Ishikawa (cell line): ENCODE data around the gene MVD.

Experiments used
- CEBPB ChIP-seq: IDR thresholded peaks from 2 replicates; pipeline ENCODE4 v1.6.1; 2012
- CREB1 ChIP-seq: IDR thresholded peaks from 2 replicates; pipeline ENCODE4 v1.6.1; 2012; ENCODE audit warnings: low read depth
- EGR1 ChIP-seq: IDR thresholded peaks from 2 replicates; pipeline ENCODE4 v1.6.1; 2012
- EP300 ChIP-seq: IDR thresholded peaks from 2 replicates; pipeline ENCODE4 v1.6.1; 2012; ENCODE audit warnings: borderline replicate concordance
- FOXM1 ChIP-seq: IDR thresholded peaks from 2 replicates; pipeline ENCODE4 v1.6.1; 2012; ENCODE audit warnings: low read depth, borderline replicate concordance
- MAX ChIP-seq: IDR thresholded peaks from 2 replicates; pipeline ENCODE4 v1.6.1; 2012
- NFIC ChIP-seq: IDR thresholded peaks from 2 replicates; pipeline ENCODE4 v1.6.1; 2012
- RAD21 ChIP-seq: IDR thresholded peaks from 2 replicates; pipeline ENCODE4 v1.6.1; 2012; ENCODE audit warnings: low read depth
- REST ChIP-seq: IDR thresholded peaks from 2 replicates; pipeline ENCODE4 v1.6.1; 2012; ENCODE audit warnings: low read depth, mild to moderate bottlenecking
- TAF1 ChIP-seq: IDR thresholded peaks from 2 replicates; pipeline ENCODE4 v1.6.1; 2012; ENCODE audit warnings: low read depth, mild to moderate bottlenecking
- TCF12 ChIP-seq: IDR thresholded peaks from 2 replicates; pipeline ENCODE4 v1.6.1; 2012; ENCODE audit warnings: low read depth
- TEAD4 ChIP-seq: IDR thresholded peaks from 2 replicates; pipeline ENCODE4 v1.6.1; 2012
- YY1 ChIP-seq: IDR thresholded peaks from 2 replicates; pipeline ENCODE4 v1.6.1; 2012; ENCODE audit warnings: low read depth
- ZBTB7A ChIP-seq: IDR thresholded peaks from 2 replicates; pipeline ENCODE4 v1.6.1; 2012; ENCODE audit warnings: low read depth
- TF ChIP-seq, protein P1 (sequence below): IDR thresholded peaks from 2 replicates; pipeline ENCODE4 v1.6.1; 2012

Gene MVD

DNA sequence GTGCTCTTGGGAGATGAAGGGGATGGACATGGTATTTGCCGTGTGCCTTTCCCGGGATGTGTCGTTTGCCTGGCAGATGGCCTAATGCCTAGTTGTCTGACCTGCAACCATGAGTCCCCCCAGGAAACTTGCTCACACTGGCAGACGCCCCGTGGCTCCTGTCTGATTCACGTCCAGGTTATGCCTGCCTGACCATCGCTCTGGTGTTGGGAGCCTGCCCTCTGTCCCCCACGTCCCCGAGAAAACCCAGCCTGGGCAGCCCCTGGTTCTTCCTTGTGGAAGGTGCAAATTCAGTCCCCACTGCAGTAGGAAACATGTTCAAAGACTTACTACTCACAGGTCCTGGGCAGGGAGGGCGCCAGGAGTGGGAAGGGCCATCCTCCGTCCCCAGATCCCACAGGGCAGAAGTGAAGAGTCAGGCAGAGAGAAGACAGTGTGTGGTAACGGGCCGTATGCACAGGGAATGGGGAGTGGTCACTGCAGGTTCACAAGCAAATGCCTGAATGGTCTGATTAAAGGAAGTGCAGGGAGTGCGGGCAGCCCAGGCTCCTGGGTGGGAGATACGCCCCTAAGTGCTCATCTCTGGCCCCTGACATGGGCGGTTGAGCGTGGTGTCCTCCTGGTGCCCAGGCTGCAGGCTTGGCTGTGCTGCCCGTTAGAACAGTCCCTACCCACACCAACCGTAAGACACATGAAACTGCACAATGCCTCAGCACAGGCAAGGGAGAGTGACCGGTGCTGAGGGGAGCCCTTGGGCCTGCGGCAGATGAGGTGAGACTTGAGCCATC is 27.6 kb upstream of the MVD start:
- TF ChIP-seq TAF1 (no peak), YY1 (no peak), EP300 (no peak), REST (no peak), FOXM1 (no peak), EGR1 (no peak), TEAD4 (no peak), RAD21 (no peak), CEBPB (no peak), NFIC (no peak)
- TF ChIP-seq, protein P1, sequence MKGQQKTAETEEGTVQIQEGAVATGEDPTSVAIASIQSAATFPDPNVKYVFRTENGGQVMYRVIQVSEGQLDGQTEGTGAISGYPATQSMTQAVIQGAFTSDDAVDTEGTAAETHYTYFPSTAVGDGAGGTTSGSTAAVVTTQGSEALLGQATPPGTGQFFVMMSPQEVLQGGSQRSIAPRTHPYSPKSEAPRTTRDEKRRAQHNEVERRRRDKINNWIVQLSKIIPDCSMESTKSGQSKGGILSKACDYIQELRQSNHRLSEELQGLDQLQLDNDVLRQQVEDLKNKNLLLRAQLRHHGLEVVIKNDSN = no peak

- TF ChIP-seq, protein P1 = no peak
- TF ChIP-seq CREB1 = no peak
- TF ChIP-seq EGR1 = 0 out of 2 replicates have a peak, but pooled peaks have one; percentile 42
- TF ChIP-seq ZBTB7A = 0 out of 2 replicates have a peak, but pooled peaks have one; percentile 34
Measured at GRCh38 chr16:88688013-88688778, 25.3 kb upstream of the MVD start.

DNA sequence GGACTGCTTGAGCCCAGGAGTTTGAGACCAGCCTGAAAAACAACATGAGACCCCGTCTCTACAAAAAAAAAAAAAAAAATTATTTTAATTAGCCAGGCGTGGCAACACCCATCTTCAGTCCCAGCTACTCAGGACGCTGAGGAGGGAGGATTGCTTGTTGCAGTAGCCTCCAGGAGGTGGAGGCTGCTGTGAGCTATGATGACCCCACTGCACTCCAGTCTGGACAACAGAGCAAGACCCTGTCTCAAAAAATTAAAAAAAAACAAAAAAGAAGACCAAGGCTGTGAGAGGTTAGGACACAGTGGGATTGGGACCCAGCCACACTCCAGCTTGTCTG is 24.8 kb upstream of the MVD start:
- TF ChIP-seq MAX = no peak
- TF ChIP-seq ZBTB7A = no peak
- no peak for TF ChIP-seq EGR1
- no peak for TF ChIP-seq FOXM1
- TF ChIP-seq EP300 = no peak
- TF ChIP-seq NFIC = no peak
- TF ChIP-seq TAF1 = no peak
- no peak for TF ChIP-seq CREB1
- no peak for TF ChIP-seq RAD21
- no peak for TF ChIP-seq CEBPB
- no peak for TF ChIP-seq TCF12
- no peak for TF ChIP-seq YY1

DNA sequence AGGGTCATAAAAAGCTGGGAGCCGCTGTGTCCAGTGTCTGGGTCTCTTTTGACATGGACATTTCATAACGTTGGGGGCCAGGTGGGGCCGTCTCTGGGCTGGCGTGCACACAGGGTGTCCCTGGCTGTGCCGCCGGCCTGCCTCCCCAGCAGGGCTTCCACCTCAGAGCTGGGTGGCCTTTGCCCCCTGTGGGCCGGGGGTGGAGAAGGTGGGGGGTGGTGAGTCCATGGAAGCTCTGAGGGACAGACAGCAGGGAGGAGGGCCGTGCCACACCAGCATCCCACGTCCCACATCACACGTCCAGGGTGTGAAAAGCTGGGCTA is 24.3 kb upstream of the MVD start:
- TF ChIP-seq EGR1 (no peak), FOXM1 (no peak), CREB1 (no peak), REST (no peak), TEAD4 (no peak), ZBTB7A (no peak), MAX (no peak), EP300 (no peak), TAF1 (no peak), YY1 (no peak), RAD21 (no peak), NFIC (no peak), CEBPB (no peak)
- TF ChIP-seq, protein P1 = no peak
